Astrocyte (in vitro differentiated cells and primary cell): Measurements from ENCODE around the gene TMEM37.

Experiments
- CTCF ChIP-seq: IDR thresholded peaks from 2 replicates; pipeline ENCODE4 v1.5.1; 2011; ENCODE audit warnings: low read depth, mild to moderate bottlenecking, inconsistent platforms, low read length, moderate library complexity; ENCODE audit not compliant: insufficient read depth
- EZH2 ChIP-seq: IDR thresholded peaks from 2 replicates; pipeline ENCODE4 v1.6.1; 2012; ENCODE audit warnings: mild to moderate bottlenecking, low read length, inconsistent platforms; ENCODE audit not compliant: insufficient read depth

GRCh38 chr2:119415630-119416029 lies 16.0 kb upstream of the TMEM37 start:
- TF ChIP-seq CTCF (no peak), EZH2 (no peak)
